Hepatocyte (in vitro differentiated cells): ENCODE data around the gene IRS2. TPM values are rescaled to one million over a fixed set of nuclear protein-coding genes. Genes with fewer than 3 reads are reported as not detected.

Experiments
- DNase-seq: peaks from one replicate; pipeline ENCODE4 v3.0.0-alpha.2; 2016; ENCODE audit warnings: low spot score
- H2AFZ ChIP-seq: fragments of 200-600 bp; sonication (generic); 2 replicates; pipeline ENCODE4 v1.6.0; 2016; ENCODE audit warnings: antibody characterized with exemption, mild to moderate bottlenecking
- H3K27ac ChIP-seq: fragments of 200-600 bp; sonication (generic); 2 replicates; pipeline ENCODE4 v1.5.1; 2016; ENCODE audit warnings: mild to moderate bottlenecking
- H3K27me3 ChIP-seq: fragments of 200-600 bp; sonication (generic); 2 replicates; pipeline ENCODE4 v1.6.1; 2016
- H3K36me3 ChIP-seq: fragments of 200-600 bp; sonication (generic); replicated peaks from 2 replicates; pipeline ENCODE4 v1.5.1; 2016; ENCODE audit warnings: low read depth; ENCODE audit not compliant: insufficient read depth
- H3K4me1 ChIP-seq: fragments of 200-600 bp; sonication (generic); 2 replicates; pipeline ENCODE4 v1.5.1; 2016; ENCODE audit warnings: mild to moderate bottlenecking, moderate library complexity; ENCODE audit not compliant: insufficient read depth
- H3K4me2 ChIP-seq: fragments of 200-600 bp; sonication (generic); 2 replicates; pipeline ENCODE4 v1.6.0; 2016
- H3K4me3 ChIP-seq: fragments of 200-600 bp; sonication (generic); 2 replicates; pipeline ENCODE4 v1.5.1; 2016; ENCODE audit warnings: mild to moderate bottlenecking
- H3K79me2 ChIP-seq: fragments of 200-600 bp; sonication (generic); 2 replicates; pipeline ENCODE4 v1.6.0; 2017; ENCODE audit warnings: mild to moderate bottlenecking
- H3K9me2 ChIP-seq: fragments of 200-600 bp; sonication (generic); replicated peaks from 2 replicates; pipeline ENCODE4 v1.6.0; 2017; ENCODE audit warnings: mild to moderate bottlenecking; ENCODE audit not compliant: insufficient read depth
- H3K9me3 ChIP-seq: fragments of 200-600 bp; sonication (generic); 2 replicates; pipeline ENCODE4 v1.5.1; 2016; ENCODE audit warnings: low read depth, mild to moderate bottlenecking
- H4K20me1 ChIP-seq: fragments of 200-600 bp; sonication (generic); 2 replicates; pipeline ENCODE4 v1.6.0; 2016; ENCODE audit warnings: mild to moderate bottlenecking; ENCODE audit not compliant: insufficient read depth, poor library complexity, severe bottlenecking
- EZH2 ChIP-seq: fragments of 200-600 bp; sonication (generic); IDR thresholded peaks from 2 replicates; pipeline ENCODE4 v1.6.1; 2016; ENCODE audit warnings: antibody characterized with exemption, mild to moderate bottlenecking, borderline replicate concordance
- EZH2phosphoT487 ChIP-seq: fragments of 200-600 bp; sonication (generic); IDR thresholded peaks from one replicate; pipeline ENCODE4 v1.6.1; 2018; ENCODE audit warnings: antibody characterized with exemption, mild to moderate bottlenecking, low read depth, moderate library complexity; ENCODE audit not compliant: unreplicated experiment, severe bottlenecking
- WGBS: methylation state at CpG from one replicate; pipeline ENCODE4 v1.1.6; 2016; ENCODE audit warnings: low lambda C conversion rate; ENCODE audit errors: missing lambda C conversion rate; 5-methylcytosine and 5-hydroxymethylcytosine counted together
- polyA plus RNA-seq: library from polyadenylated mRNA; unstranded; fragments of >200 nt; fragmentation: Nextera tagmentation; extraction: Ambion mirVana; gene quantifications from 2 replicates; pipeline ENCODE4 v1.2.1, GENCODE V29; 2016
- total RNA-seq: library from RNA; depleted of rRNA; stranded (reverse); fragments of >200 nt; gene quantifications from 2 replicates; pipeline ENCODE4 v1.2.3, GENCODE V29; 2014
- TF ChIP-seq, protein P1 (sequence below): fragments of 200-600 bp; sonication (generic); IDR thresholded peaks from 2 replicates; pipeline ENCODE4 v1.5.1; 2016; ENCODE audit warnings: antibody characterized with exemption, mild to moderate bottlenecking; ENCODE audit not compliant: poor library complexity

The IRS2 gene
- total and polyA plus RNA-seq, 2 experiments from 2014 or later: 19.4 to 26.4 TPM

DNA sequence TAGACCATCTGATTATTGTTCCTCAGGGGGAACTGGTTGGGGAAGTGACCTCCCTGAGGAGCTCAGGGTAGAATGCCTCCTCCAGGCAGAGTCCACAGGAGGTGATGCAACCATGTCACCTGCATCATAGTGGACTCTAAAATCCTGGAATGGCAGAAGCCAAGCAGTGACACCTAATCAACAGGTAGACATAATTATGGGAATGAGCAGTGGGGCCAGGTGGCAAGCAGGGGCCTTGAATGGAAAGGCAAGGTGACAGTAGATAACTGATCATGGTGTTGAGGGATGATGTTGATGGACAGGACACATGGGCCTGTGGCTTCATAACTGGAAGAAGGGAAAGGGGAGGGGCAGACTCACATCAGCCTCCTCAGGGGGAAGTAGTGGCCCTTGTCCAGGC is 27.3 kb upstream of the IRS2 start:
- no peaks in the 10 kb centered on the region for H3K4me1 ChIP-seq
- H3K4me3 ChIP-seq: no peak overlapping the region
- no peaks in the 10 kb centered on the region for H3K9me2 ChIP-seq
- no peaks in the 10 kb centered on the region for H3K9me3 ChIP-seq
- H3K36me3 ChIP-seq: no peaks in the 10 kb centered on the region
- no peak for DNase-seq
- no peaks in the 10 kb centered on the region for H4K20me1 ChIP-seq
- no peak overlapping the region for H3K4me2 ChIP-seq
- no peaks in the 10 kb centered on the region for H3K27me3 ChIP-seq
- no peaks in the 10 kb centered on the region for H3K79me2 ChIP-seq
- TF ChIP-seq, protein P1, sequence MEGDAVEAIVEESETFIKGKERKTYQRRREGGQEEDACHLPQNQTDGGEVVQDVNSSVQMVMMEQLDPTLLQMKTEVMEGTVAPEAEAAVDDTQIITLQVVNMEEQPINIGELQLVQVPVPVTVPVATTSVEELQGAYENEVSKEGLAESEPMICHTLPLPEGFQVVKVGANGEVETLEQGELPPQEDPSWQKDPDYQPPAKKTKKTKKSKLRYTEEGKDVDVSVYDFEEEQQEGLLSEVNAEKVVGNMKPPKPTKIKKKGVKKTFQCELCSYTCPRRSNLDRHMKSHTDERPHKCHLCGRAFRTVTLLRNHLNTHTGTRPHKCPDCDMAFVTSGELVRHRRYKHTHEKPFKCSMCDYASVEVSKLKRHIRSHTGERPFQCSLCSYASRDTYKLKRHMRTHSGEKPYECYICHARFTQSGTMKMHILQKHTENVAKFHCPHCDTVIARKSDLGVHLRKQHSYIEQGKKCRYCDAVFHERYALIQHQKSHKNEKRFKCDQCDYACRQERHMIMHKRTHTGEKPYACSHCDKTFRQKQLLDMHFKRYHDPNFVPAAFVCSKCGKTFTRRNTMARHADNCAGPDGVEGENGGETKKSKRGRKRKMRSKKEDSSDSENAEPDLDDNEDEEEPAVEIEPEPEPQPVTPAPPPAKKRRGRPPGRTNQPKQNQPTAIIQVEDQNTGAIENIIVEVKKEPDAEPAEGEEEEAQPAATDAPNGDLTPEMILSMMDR: no peak
- TF ChIP-seq EZH2phosphoT487 (no peak), EZH2 (no peak)
- H2AFZ ChIP-seq: no peak overlapping the region
- H3K27ac ChIP-seq: no peak overlapping the region

- TF ChIP-seq EZH2phosphoT487: no peak
- TF ChIP-seq EZH2: no peak
- TF ChIP-seq, protein P1: no peak
- Histone ChIP-seq H3K27me3 (no peaks in the 10 kb centered on the region), H3K9me3 (no peaks in the 10 kb centered on the region), H3K36me3 (no peaks in the 10 kb centered on the region), H3K27ac (no peak overlapping the region), H4K20me1 (no peaks in the 10 kb centered on the region), H3K9me2 (no peaks in the 10 kb centered on the region), H3K4me1 (no peaks in the 10 kb centered on the region), H2AFZ (no peak overlapping the region), H3K4me3 (no peak overlapping the region), H3K4me2 (no peak overlapping the region), H3K79me2 (no peaks in the 10 kb centered on the region)
- DNase-seq: no peak
- WGBS: 87% methylated on average over 8 of the region's 8 CpGs
Observed at GRCh38 chr13:109812382-109812781, 26.0 kb upstream of the IRS2 start.

DNA sequence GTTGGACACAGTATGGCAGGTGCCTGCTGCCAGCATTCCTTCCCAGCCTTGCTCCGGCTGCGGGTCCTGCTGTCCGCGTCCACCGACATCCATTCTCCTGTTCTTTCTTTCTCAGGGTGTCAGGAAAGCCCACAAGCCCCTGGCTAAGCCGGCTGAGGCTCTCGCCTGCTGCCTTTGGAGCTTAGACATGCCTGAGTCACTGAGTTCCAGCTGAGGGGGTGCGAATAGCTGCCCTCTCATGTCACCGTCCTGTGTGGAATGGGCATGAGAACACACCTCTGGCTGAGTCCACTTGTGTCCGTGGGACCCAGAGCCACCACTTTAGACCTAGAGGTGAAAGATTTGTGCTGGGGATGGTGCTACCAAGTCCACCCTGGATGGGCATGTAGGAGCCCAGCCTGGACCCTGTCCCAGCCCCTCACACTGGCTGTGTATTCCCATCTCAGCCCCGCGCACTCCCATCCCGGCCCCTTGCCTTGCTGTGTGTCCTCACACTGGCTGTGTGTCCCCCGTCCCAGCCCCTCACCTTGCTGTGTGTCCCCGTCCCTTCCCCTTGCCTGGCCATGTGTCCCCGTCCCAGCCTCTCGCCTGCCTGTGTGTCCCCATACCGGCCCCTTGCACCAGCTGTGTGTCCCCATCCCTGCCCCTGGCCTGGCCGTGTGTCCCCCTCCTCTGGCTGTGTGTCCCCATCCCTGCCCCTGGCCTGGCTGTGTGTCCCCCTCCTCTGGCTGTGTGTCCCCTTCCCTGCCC is 24.6 kb upstream of the IRS2 start:
- Histone ChIP-seq H3K9me2 (no peaks in the 10 kb centered on the region), H3K4me1 (no peaks in the 10 kb centered on the region), H3K27me3 (no peaks in the 10 kb centered on the region), H3K4me3 (no peak overlapping the region), H2AFZ (no peak overlapping the region), H3K27ac (no peak overlapping the region), H3K9me3 (no peaks in the 10 kb centered on the region), H3K4me2 (no peak overlapping the region), H3K79me2 (no peaks in the 10 kb centered on the region), H4K20me1 (no peaks in the 10 kb centered on the region), H3K36me3 (no peaks in the 10 kb centered on the region)
- DNase-seq: no peak
- TF ChIP-seq, protein P1: no peak
- TF ChIP-seq EZH2 (no peak), EZH2phosphoT487 (no peak)
- 89% methylated on average over 15 of the region's 19 CpGs for WGBS
